ENCODE data around the gene STRN3. TPM values are rescaled to one million over a fixed set of nuclear protein-coding genes. Genes with fewer than 3 reads are reported as not detected.

The STRN3 gene
- total and polyA plus RNA-seq, 10 of the 15 experiments (the other 5 are each of a cell fraction or from before 2014, with no cell fraction given) = 7.8 to 27.9 (median 14.1) TPM

- no peak overlapping the region for H3K4me3 ChIP-seq
- H3K27ac ChIP-seq (ENCODE audit: control insufficient read depth, insufficient read depth) = no peak overlapping the region
- RAD21 ChIA-PET (ENCODE audit: unreplicated experiment) = no interaction called here
- H3K79me2 ChIP-seq (ENCODE audit: control insufficient read depth, insufficient read depth, low read length) = peaks cover 35% of the 10 kb centered on the region
- no peaks in the 10 kb centered on the region for H3K27me3 ChIP-seq (replicated peaks in 1 of 2; ENCODE audit: control insufficient read depth in 2 of 2, insufficient read depth in 2 of 2, low read length in 1 of 2)
- H3K36me3 ChIP-seq (ENCODE audit: control insufficient read depth in 2 of 2, insufficient read depth in 2 of 2, low read length in 1 of 2) = 0 out of 4 replicates have a peak, but pooled peaks cover 0 to 10% of the 10 kb centered on the region in 2 experiments
- peaks cover 7% of the 10 kb centered on the region; the same call in 1 of the 2 replicates for H3K4me1 ChIP-seq (ENCODE audit: control insufficient read depth, insufficient read depth, low read length)
- H3K9ac ChIP-seq (ENCODE audit: control insufficient read depth, insufficient read depth, low read length) = no peak overlapping the region
- H2AFZ ChIP-seq (ENCODE audit: control insufficient read depth, low read depth, low read length) = no peak overlapping the region
- WGBS (ENCODE audit: insufficient coverage, insufficient replicate concordance, low lambda C conversion rate, missing lambda C conversion rate) = 93% methylated on average over 6 of the region's 6 CpGs
- no peak for TF ChIP-seq NR2C1 (IDR thresholded peaks at IDR 0.05)
- no peak for TF ChIP-seq POLR2AphosphoS5 (IDR thresholded peaks at IDR 0.05; ENCODE audit: low read length)
- no peak for TF ChIP-seq TARDBP (IDR thresholded peaks at IDR 0.05; ENCODE audit: borderline replicate concordance)
- TF ChIP-seq FOS (IDR thresholded peaks at IDR 0.05; ENCODE audit: borderline replicate concordance, extremely low read depth, insufficient read length) = no peak
- no peak for TF ChIP-seq FOXK2 (IDR thresholded peaks at IDR 0.05)
- no peak for TF ChIP-seq CHD4 (IDR thresholded peaks at IDR 0.05)
- TF ChIP-seq RELB (IDR thresholded peaks at IDR 0.05; ENCODE audit: low read depth) = no peak
- in situ Hi-C loops (cut with MboI) (no loop called here), intact Hi-C loops (cut with micrococcal nuclease; ENCODE audit: unreplicated experiment) (no loop called here)
- H4K20me1 ChIP-seq (ENCODE audit: control insufficient read depth, insufficient read depth) = peaks cover 5% of the 10 kb centered on the region; the same call in 1 of the 2 replicates
- ATAC-seq = no peak
- POLR2A ChIA-PET = no interaction called here
- no peak overlapping the region for H3K4me2 ChIP-seq (ENCODE audit: control insufficient read depth, insufficient read depth)
- SMC1A ChIA-PET (ENCODE audit: uncharacterized antibody, unreplicated experiment) = interaction anchor here (1.3 to 1.5 kb wide), 2 partner anchors 25 to 40 kb away, joined by 3 to 4 read pairs; no protein-coding TSS in a partner anchor
- no peak for FAIRE-seq
- CTCF ChIA-PET = no interaction called here
- no TSS peak for BruUV-seq (replicated peaks)
- peaks cover 8% of the 10 kb centered on the region for H3K9me3 ChIP-seq (replicated peaks; ENCODE audit: control insufficient read depth, insufficient read depth, low read length)
- DNase-seq (ENCODE audit: low read depth, low spot score) = no peak
These were observed 27.0 kb downstream of the STRN3 start for GRCh38 chr14:30999038-30999773.
